Skeletal muscle satellite cell (primary cell): ENCODE results near the gene B3GNT8.
"Not testable (repeated sequence)": the region's sequence is repeated elsewhere in the genome, so short reads cannot be mapped to it uniquely, and the experiment has no call there.

ENCODE experiments used
- H3K27me3 ChIP-seq: 2 replicates; pipeline ENCODE4 v1.7.0; 2013; ENCODE audit warnings: low read length; ENCODE audit not compliant: control insufficient read depth, insufficient read depth
- H3K36me3 ChIP-seq: 2 replicates; pipeline ENCODE4 v1.7.0; 2013; ENCODE audit warnings: mild to moderate bottlenecking, control low read depth, low read length; ENCODE audit not compliant: insufficient read depth
- H3K4me1 ChIP-seq: 2 replicates; pipeline ENCODE4 v1.7.0; 2013; ENCODE audit warnings: low read length; ENCODE audit not compliant: control insufficient read depth, insufficient read depth
- H3K4me2 ChIP-seq: 2 replicates; pipeline ENCODE4 v1.7.0; 2013; ENCODE audit warnings: mild to moderate bottlenecking, low read length
- H3K4me3 ChIP-seq: 2 replicates; pipeline ENCODE4 v1.7.0; 2013; ENCODE audit warnings: low read length
- H3K9ac ChIP-seq: 2 replicates; pipeline ENCODE4 v1.7.0; 2013; ENCODE audit warnings: mild to moderate bottlenecking, low read depth, low read length, moderate library complexity
- H3K9me3 ChIP-seq: replicated peaks from 2 replicates; pipeline ENCODE4 v1.7.0; 2013; ENCODE audit warnings: mild to moderate bottlenecking, control low read depth, low read length

The B3GNT8 gene

GRCh38 chr19:41447732-41448332 is 20.7 kb upstream of the B3GNT8 start:
- Histone ChIP-seq H3K9me3 (no peaks in the 10 kb centered on the region), H3K4me2 (no peak overlapping the region), H3K4me1 (no peaks in the 10 kb centered on the region), H3K27me3 (peaks cover 29% of the 10 kb centered on the region), H3K4me3 (no peak overlapping the region), H3K9ac (no peak overlapping the region), H3K36me3 (no peaks in the 10 kb centered on the region)

GRCh38 chr19:41445575-41445974 is 18.4 kb upstream of the B3GNT8 start:
- Histone ChIP-seq H3K4me1 (no peaks in the 10 kb centered on the region), H3K4me3 (no peak overlapping the region), H3K9ac (no peak overlapping the region), H3K9me3 (no peaks in the 10 kb centered on the region), H3K36me3 (no peaks in the 10 kb centered on the region), H3K4me2 (no peak overlapping the region), H3K27me3 (peaks cover 29% of the 10 kb centered on the region)

GRCh38 chr19:41443813-41444455 is 16.8 kb upstream of the B3GNT8 start:
- Histone ChIP-seq H3K4me2 (no peak overlapping the region), H3K36me3 (no peaks in the 10 kb centered on the region), H3K9me3 (no peaks in the 10 kb centered on the region), H3K4me1 (peaks cover 8% of the 10 kb centered on the region), H3K9ac (no peak overlapping the region), H3K27me3 (peaks cover 29% of the 10 kb centered on the region), H3K4me3 (no peak overlapping the region)

- no peaks in the 10 kb centered on the region for H3K36me3 ChIP-seq
- no peak within 1 kb of the TSS for H3K9ac ChIP-seq
- no peak within 1 kb of the TSS for H3K4me3 ChIP-seq
- peaks cover 19% of the 10 kb centered on the region for H3K27me3 ChIP-seq
- H3K4me2 ChIP-seq, result no peak within 1 kb of the TSS
- H3K4me1 ChIP-seq, result peaks cover 15% of the 10 kb centered on the region
- H3K9me3 ChIP-seq, result no peaks in the 10 kb centered on the region
Measured at GRCh38 chr19:41442473-41443355, 15.5 kb upstream of the B3GNT8 start, which contains the start of gene ERICH4. Gene ERICH4, plus strand, starts transcription at chr19:41443156. Its CDS starts 14 bp downstream, at chr19:41443170.

- Histone ChIP-seq H3K36me3 (no peaks in the 10 kb centered on the region), H3K9me3 (no peaks in the 10 kb centered on the region), H3K4me2 (no peak overlapping the region), H3K9ac (no peak overlapping the region), H3K27me3 (peaks cover 15% of the 10 kb centered on the region), H3K4me1 (peaks cover 15% of the 10 kb centered on the region), H3K4me3 (no peak overlapping the region)
Measured at GRCh38 chr19:41441321-41441945, 14.3 kb upstream of the B3GNT8 start.

GRCh38 chr19:41439441-41440222 is 12.5 kb upstream of the B3GNT8 start, which contains the start of gene DMAC2:
Gene DMAC2, minus strand, starts transcription at chr19:41439912. Its CDS starts 13 bp downstream, at chr19:41439899.
- Histone ChIP-seq H3K27me3 (peaks cover 12% of the 10 kb centered on the region), H3K4me3 (peak within 1 kb of the TSS; percentile 92), H3K9ac (peak within 1 kb of the TSS; percentile 87), H3K36me3 (no peaks in the 10 kb centered on the region), H3K9me3 (no peaks in the 10 kb centered on the region), H3K4me2 (peak within 1 kb of the TSS; percentile 88), H3K4me1 (peaks cover 15% of the 10 kb centered on the region)

GRCh38 chr19:41437944-41438574 is 10.9 kb upstream of the B3GNT8 start:
- H3K27me3 ChIP-seq, result no peaks in the 10 kb centered on the region
- no peak overlapping the region for H3K9ac ChIP-seq
- H3K4me3 ChIP-seq, result no peak overlapping the region
- H3K4me1 ChIP-seq, result peaks cover 15% of the 10 kb centered on the region
- no peaks in the 10 kb centered on the region for H3K9me3 ChIP-seq
- H3K4me2 ChIP-seq, result peak overlapping the region; percentile 88
- peaks cover 3% of the 10 kb centered on the region for H3K36me3 ChIP-seq

GRCh38 chr19:41436674-41436951 is 9.4 kb upstream of the B3GNT8 start:
- Histone ChIP-seq H3K4me2 (no peak overlapping the region), H3K27me3 (no peaks in the 10 kb centered on the region), H3K9me3 (no peaks in the 10 kb centered on the region), H3K4me3 (no peak overlapping the region), H3K4me1 (peaks cover 15% of the 10 kb centered on the region), H3K36me3 (peaks cover 11% of the 10 kb centered on the region), H3K9ac (no peak overlapping the region)

- Histone ChIP-seq H3K9ac (no peak overlapping the region), H3K4me2 (no peak overlapping the region), H3K27me3 (no peaks in the 10 kb centered on the region), H3K9me3 (no peaks in the 10 kb centered on the region), H3K36me3 (peaks cover 11% of the 10 kb centered on the region), H3K4me1 (peaks cover 15% of the 10 kb centered on the region), H3K4me3 (no peak overlapping the region)
Measured at GRCh38 chr19:41435936-41436673, 8.9 kb upstream of the B3GNT8 start.

- Histone ChIP-seq H3K4me1 (peaks cover 15% of the 10 kb centered on the region), H3K36me3 (peaks cover 11% of the 10 kb centered on the region)
- H3K9me3 ChIP-seq, H3K9ac ChIP-seq, H3K27me3 ChIP-seq, H3K4me3 ChIP-seq, H3K4me2 ChIP-seq: not testable (repeated sequence)
Measured at GRCh38 chr19:41435376-41435775, 8.2 kb upstream of the B3GNT8 start.
